CD4-positive, alpha-beta T cell treated with Interleukin-12 subunit alpha and Interleukin-12 subunit beta, for 1 hour (primary cell): Measurements from ENCODE around the gene SIM2.

Source experiments
- DNase-seq: peaks from one replicate; pipeline ENCODE4 v3.0.0-alpha.2; 2020

SIM2 gene

GRCh38 chr21:36689324-36689723, 9.6 kb upstream of the SIM2 start:
- DNase-seq, result no peak

- DNase-seq, result no peak
Measured at GRCh38 chr21:36690628-36691554, 8.0 kb upstream of the SIM2 start.

- DNase-seq, result no peak
Measured at GRCh38 chr21:36691555-36692041, 7.3 kb upstream of the SIM2 start.

- DNase-seq, result no peak
Measured at GRCh38 chr21:36692114-36692834, 6.6 kb upstream of the SIM2 start.

GRCh38 chr21:36692835-36693488, 6.0 kb upstream of the SIM2 start:
- no peak for DNase-seq

- DNase-seq, result no peak
Measured at GRCh38 chr21:36693489-36694030, 5.4 kb upstream of the SIM2 start.

GRCh38 chr21:36694031-36694515, 4.8 kb upstream of the SIM2 start:
- no peak for DNase-seq

GRCh38 chr21:36694593-36695282, 4.2 kb upstream of the SIM2 start:
- no peak for DNase-seq

GRCh38 chr21:36695283-36695634, 3.7 kb upstream of the SIM2 start:
- no peak for DNase-seq

- DNase-seq, result no peak
Measured at GRCh38 chr21:36695671-36696389, 3.1 kb upstream of the SIM2 start.

- no peak for DNase-seq
Measured at GRCh38 chr21:36696390-36697059, 2.4 kb upstream of the SIM2 start.

- DNase-seq, result no peak
Measured at GRCh38 chr21:36697060-36697850, 1.7 kb upstream of the SIM2 start.

GRCh38 chr21:36697851-36698384, 997 bp upstream of the SIM2 start:
- no peak for DNase-seq

GRCh38 chr21:36698385-36698980, 432 bp upstream of the SIM2 start:
- DNase-seq, result no peak

GRCh38 chr21:36699546-36700294, 805 bp downstream of the SIM2 start:
- no peak for DNase-seq

GRCh38 chr21:36700295-36700970, 1.5 kb downstream of the SIM2 start:
- no peak for DNase-seq

GRCh38 chr21:36700971-36701755, 2.2 kb downstream of the SIM2 start:
- no peak for DNase-seq
